ENCODE measurements around the gene MRPS18A.
"Not testable (repeated sequence)": the region's sequence is repeated elsewhere in the genome, so short reads cannot be mapped to it uniquely, and the experiment has no call there.

DNA sequence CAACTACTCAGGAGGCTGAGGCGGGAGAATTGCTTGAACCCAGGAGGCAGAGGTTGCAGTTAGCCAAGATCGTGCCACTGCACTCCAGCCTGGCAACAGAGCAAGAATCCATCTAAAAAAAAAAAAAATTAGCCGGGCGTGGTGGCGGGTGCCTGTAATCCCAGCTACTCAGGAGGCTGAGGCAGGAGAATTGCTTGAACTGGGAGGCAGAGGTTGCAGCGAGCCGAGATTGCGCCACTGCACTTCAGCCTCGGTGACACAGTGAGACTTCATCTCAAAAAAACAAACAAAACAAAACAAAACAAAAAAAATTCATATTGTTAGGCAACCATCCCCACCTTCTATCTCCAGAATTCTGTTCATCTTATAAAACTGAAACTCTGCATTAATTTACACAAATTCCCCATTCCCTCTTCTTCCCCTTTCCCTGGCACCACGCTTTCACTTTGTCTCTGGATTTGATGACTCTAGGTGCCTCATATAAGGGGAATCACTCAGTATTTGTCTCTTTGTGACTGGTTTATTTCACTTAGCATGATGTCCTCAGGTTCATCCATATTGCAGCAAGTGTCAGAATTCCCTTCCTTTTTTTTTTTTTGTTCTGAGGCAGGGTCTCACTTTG is 13.5 kb upstream of the MRPS18A start:
- TF ChIP-seq, protein P1, sequence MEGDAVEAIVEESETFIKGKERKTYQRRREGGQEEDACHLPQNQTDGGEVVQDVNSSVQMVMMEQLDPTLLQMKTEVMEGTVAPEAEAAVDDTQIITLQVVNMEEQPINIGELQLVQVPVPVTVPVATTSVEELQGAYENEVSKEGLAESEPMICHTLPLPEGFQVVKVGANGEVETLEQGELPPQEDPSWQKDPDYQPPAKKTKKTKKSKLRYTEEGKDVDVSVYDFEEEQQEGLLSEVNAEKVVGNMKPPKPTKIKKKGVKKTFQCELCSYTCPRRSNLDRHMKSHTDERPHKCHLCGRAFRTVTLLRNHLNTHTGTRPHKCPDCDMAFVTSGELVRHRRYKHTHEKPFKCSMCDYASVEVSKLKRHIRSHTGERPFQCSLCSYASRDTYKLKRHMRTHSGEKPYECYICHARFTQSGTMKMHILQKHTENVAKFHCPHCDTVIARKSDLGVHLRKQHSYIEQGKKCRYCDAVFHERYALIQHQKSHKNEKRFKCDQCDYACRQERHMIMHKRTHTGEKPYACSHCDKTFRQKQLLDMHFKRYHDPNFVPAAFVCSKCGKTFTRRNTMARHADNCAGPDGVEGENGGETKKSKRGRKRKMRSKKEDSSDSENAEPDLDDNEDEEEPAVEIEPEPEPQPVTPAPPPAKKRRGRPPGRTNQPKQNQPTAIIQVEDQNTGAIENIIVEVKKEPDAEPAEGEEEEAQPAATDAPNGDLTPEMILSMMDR (IDR thresholded peaks at IDR 0.05) = not testable (repeated sequence)
- not testable (repeated sequence) for TF ChIP-seq POLR2A (IDR thresholded peaks at IDR 0.05; ENCODE audit: low read depth); POLR2AphosphoS5 (IDR thresholded peaks at IDR 0.05)
